ENCODE measurements around the gene KRTAP10-2. TPM values are rescaled to one million over a fixed set of nuclear protein-coding genes. Genes with fewer than 3 reads are reported as not detected.
A peak's percentile ranks its signal among the peaks of the same experiment; 100 is the strongest.

KRTAP10-2 gene
- total and polyA plus RNA-seq, 7 donors = not detected

DNA sequence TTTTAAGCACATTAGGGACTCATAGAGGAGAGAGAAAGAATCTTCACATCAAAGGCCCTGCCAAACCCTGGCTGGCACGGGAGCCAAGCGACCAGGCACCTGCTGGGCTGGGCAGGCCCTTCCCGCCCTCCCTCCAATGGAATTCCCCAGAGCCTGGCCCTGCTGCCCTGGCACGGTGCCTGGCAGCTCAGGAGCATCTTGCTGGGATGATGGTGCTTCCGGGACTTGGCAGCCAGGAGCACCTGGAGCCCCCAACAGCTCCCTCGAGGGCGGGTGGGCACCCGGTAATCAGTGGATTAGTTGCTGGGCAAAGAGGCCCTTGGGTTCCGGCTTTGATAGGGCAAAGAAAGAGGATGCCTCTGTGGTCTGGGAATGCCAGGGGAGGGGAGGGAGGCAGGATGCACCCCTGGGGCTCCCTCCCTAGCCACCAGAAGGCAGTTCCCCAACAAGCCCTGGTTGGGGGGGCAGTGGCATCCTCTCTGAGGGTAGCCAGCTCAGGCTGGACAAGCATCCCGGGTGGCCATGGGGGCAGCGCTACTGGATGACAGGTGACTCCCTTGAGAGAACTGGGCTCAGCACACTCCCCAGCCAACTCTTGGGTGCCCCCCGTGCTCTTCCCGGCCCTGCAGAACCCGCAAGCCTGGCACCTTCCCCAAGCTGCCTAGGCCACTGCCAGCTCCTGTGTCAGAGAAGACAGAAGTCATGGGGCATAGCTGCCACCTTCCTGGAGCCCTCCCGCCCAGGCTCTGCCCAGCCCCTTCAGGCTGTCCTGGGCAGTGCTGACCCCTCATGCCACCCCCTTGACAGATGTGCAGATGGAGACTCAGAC, 37.7 kb downstream of the KRTAP10-2 start:
- Histone ChIP-seq H3K4me1 (no peaks in the 10 kb centered on the region), H3K27ac (no peak overlapping the region), H3K27me3 (ENCODE audit: insufficient read depth in 3 of 3, low read length in 2 of 3) (peaks cover 0 to 46% (median 8%) of the 10 kb centered on the region in 3 donors), H3K4me3 (no peak overlapping the region), H3K36me3 (ENCODE audit: insufficient read depth in 1 of 2, low read depth in 1 of 2) (no peaks in the 10 kb centered on the region), H3K9me3 (no peaks in the 10 kb centered on the region)
- ATAC-seq (no peak), DNase-seq (peak in 1 of 2 donors; percentile 28)
- TF ChIP-seq, protein P1, sequence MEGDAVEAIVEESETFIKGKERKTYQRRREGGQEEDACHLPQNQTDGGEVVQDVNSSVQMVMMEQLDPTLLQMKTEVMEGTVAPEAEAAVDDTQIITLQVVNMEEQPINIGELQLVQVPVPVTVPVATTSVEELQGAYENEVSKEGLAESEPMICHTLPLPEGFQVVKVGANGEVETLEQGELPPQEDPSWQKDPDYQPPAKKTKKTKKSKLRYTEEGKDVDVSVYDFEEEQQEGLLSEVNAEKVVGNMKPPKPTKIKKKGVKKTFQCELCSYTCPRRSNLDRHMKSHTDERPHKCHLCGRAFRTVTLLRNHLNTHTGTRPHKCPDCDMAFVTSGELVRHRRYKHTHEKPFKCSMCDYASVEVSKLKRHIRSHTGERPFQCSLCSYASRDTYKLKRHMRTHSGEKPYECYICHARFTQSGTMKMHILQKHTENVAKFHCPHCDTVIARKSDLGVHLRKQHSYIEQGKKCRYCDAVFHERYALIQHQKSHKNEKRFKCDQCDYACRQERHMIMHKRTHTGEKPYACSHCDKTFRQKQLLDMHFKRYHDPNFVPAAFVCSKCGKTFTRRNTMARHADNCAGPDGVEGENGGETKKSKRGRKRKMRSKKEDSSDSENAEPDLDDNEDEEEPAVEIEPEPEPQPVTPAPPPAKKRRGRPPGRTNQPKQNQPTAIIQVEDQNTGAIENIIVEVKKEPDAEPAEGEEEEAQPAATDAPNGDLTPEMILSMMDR (IDR thresholded peaks at IDR 0.05) = no peak
- 46 to 56% (median 50%) methylated on average over 14 to 15 of the region's 15 CpGs for WGBS, 3 donors
- intact Hi-C loops (cut with DNase I) = loop anchor here (5.0 to 10.0 kb wide), 3 partner anchors 281 to 421 kb away; no protein-coding TSS in a partner anchor

DNA sequence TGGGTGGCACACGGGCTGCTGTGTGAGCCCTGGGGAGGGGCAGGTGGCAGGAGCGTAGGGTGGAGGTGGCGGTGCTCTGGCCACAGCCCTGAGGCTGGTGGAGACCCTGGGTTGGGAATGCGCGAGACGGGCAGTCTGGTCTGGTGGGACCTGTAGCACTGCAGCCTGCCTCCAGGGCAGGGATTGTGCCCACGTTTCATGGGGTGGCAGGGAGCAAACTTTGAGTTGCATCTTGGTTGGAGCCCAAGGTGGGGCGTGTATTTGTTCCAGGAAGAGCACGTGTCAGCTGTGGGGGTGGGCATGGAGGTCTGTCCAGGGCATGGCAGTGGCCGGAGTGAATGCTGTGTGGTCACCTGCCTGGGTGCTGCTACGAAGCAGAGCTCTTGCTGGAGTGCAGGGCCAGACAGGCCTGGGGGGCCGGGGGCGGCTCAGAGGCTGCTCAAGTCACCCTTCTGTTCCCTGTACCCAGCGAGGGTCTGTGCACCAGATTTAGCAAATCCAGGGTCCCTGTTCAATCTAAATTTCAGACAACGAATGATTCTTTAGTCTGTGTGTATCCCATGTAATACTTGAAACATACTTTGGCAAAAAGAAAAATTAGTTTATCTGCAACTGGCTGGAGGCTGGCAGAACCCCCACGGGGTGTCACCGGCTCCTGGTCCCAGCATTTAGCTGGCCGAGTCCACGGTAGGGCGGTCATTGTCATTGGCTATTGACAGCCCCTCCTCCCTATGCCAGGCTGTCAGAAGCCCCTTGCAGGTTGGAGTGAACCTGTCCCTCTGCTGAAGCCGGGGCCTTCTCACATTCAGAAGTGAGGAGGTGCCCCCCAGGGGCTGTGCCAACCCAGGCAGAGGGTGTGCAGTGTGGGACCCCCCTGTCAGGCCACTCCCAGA, 38.6 kb downstream of the KRTAP10-2 start:
- TF ChIP-seq, protein P1 (IDR thresholded peaks at IDR 0.05) = no peak
- ATAC-seq (no peak), DNase-seq (peak in 1 of 2 donors; percentile 26)
- peaks cover 0 to 55% (median 7%) of the 10 kb centered on the region in 3 donors for H3K27me3 ChIP-seq (ENCODE audit: insufficient read depth in 3 of 3, low read length in 2 of 3)
- intact Hi-C loops (cut with DNase I) = loop anchor here (5.0 to 10.0 kb wide), 3 partner anchors 282 to 422 kb away; no protein-coding TSS in a partner anchor
- H3K9me3 ChIP-seq = no peaks in the 10 kb centered on the region
- no peak overlapping the region for H3K4me3 ChIP-seq
- H3K36me3 ChIP-seq (ENCODE audit: insufficient read depth in 1 of 2, low read depth in 1 of 2) = no peaks in the 10 kb centered on the region
- H3K27ac ChIP-seq = no peak overlapping the region
- H3K4me1 ChIP-seq = no peaks in the 10 kb centered on the region
- WGBS, 3 donors = 62 to 67% (median 66%) methylated on average over 21 of the region's 21 CpGs

DNA sequence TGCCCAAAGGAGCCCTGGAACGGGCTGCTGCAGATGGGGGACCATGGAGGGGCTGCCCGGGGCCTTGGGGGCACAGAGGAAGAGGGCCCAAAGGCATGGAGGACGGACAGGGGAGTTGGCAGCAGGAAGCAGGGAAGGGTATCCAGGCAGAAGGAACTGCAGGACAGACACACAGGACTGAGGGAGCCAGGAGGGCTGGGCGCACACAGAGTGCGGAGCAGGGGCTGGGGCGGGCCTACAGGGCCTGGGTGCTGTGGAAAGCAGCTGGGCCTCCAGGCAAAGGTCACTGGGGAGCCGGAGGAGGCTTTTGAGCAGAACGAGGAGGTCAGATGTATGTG, 39.4 kb downstream of the KRTAP10-2 start:
- H3K27me3 ChIP-seq (ENCODE audit: insufficient read depth in 3 of 3, low read length in 2 of 3) = peaks cover 0 to 63% (median 9%) of the 10 kb centered on the region in 3 donors
- intact Hi-C loops (cut with DNase I) = loop anchor here (5.0 to 10.0 kb wide), 3 partner anchors 283 to 423 kb away; no protein-coding TSS in a partner anchor
- no peaks in the 10 kb centered on the region for H3K36me3 ChIP-seq (ENCODE audit: insufficient read depth in 1 of 2, low read depth in 1 of 2)
- WGBS, 3 donors = 72 to 76% (median 76%) methylated on average over 7 to 8 of the region's 8 CpGs
- no peak overlapping the region for H3K27ac ChIP-seq
- no peaks in the 10 kb centered on the region for H3K4me1 ChIP-seq
- H3K4me3 ChIP-seq = no peak overlapping the region
- no peak for ATAC-seq
- peak in 1 of 2 donors; percentile 26 for DNase-seq
- TF ChIP-seq, protein P1 (IDR thresholded peaks at IDR 0.05) = no peak
- H3K9me3 ChIP-seq = no peaks in the 10 kb centered on the region

DNA sequence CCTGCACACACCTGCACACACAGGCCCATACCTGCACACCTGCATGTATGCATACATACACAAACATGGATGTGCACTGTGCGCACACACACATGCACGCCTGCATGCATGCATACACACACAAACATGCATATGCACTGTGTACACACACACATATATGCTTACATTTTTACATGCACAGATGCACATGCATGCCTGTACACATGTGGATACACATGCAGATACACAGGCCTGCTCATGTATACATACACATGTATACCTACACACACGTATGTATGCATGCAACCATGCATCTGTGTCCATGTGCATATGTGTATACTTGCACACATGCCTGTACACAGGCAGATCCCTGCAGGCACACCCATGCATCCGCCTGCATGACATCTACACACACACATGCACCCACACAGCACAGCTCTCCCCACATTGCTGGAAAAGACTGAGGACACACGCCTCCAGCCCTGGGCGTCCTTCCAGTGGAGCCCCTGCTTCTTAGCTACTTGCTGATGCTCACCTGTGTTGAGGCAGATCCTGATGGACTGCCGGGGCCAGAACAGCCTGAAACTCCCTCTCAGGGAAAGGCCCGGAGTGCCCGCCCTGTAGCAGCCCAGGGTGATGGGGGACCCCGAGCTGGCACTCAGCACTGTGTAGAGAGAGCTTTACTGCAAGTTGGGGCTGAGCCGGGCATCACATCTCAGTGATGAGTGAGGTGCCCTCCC, 39.9 kb downstream of the KRTAP10-2 start:
- peaks cover 0 to 63% (median 10%) of the 10 kb centered on the region in 3 donors for H3K27me3 ChIP-seq (ENCODE audit: insufficient read depth in 3 of 3, low read length in 2 of 3)
- TF ChIP-seq, protein P1 (IDR thresholded peaks at IDR 0.05) = no peak
- WGBS, 3 donors = 78 to 89% (median 83%) methylated on average over 11 of the region's 11 CpGs
- no peaks in the 10 kb centered on the region for H3K9me3 ChIP-seq
- intact Hi-C loops (cut with DNase I) = loop anchor here (5.0 to 10.0 kb wide), 3 partner anchors 283 to 423 kb away; no protein-coding TSS in a partner anchor
- ATAC-seq = no peak
- H3K36me3 ChIP-seq (ENCODE audit: insufficient read depth in 1 of 2, low read depth in 1 of 2) = no peaks in the 10 kb centered on the region
- no peak for DNase-seq
- H3K4me3 ChIP-seq = no peak overlapping the region
- H3K4me1 ChIP-seq = no peaks in the 10 kb centered on the region
- H3K27ac ChIP-seq = no peak overlapping the region
